ENCODE data around the gene TBC1D2B. TPM values are rescaled to one million over a fixed set of nuclear protein-coding genes. Genes with fewer than 3 reads are reported as not detected.

TBC1D2B gene
- total RNA-seq, 1 donor from 2014 or later: 58.1 TPM

DNA sequence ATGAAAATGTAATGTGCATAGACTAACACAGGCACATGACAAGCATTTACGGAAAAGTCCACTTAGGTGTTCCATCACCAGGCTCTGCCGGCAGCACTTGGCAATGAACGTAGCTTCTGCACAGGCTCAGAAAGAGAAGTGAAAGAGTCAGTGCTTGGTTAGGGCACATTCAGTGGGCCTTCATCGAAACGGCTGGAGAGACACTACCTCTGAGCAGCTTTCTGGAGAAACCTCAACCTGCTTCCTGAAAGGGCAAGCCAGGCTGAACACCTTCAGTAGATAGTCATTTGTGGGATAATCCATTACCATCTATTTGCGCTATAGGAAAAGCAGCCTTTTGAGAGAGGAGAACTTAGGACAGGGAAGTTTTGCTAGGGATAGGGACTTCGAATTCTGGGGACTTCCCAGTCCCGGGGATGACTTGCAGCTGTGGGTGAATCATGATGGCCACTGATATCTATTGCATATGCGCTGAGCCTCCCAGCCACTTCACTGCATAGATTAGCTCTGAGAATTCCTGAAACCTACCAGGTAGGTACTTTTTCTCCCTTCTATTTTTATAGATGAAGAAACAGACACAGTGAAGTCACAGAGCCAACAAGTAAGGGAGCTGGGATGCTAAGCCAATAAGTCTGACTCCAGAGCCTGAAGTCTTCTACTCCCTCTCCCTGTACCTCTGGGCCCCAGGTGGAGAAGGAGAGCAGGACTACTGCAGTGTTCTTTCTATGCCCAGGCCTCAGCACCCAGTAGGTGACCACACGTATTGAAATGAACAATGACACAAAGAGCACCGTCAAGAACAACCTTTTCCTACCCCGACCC, 10.7 kb upstream of the TBC1D2B start:
- H3K27ac Mint-ChIP-seq (ENCODE audit: unreplicated experiment): no peak overlapping the region
- TF ChIP-seq, protein P1, sequence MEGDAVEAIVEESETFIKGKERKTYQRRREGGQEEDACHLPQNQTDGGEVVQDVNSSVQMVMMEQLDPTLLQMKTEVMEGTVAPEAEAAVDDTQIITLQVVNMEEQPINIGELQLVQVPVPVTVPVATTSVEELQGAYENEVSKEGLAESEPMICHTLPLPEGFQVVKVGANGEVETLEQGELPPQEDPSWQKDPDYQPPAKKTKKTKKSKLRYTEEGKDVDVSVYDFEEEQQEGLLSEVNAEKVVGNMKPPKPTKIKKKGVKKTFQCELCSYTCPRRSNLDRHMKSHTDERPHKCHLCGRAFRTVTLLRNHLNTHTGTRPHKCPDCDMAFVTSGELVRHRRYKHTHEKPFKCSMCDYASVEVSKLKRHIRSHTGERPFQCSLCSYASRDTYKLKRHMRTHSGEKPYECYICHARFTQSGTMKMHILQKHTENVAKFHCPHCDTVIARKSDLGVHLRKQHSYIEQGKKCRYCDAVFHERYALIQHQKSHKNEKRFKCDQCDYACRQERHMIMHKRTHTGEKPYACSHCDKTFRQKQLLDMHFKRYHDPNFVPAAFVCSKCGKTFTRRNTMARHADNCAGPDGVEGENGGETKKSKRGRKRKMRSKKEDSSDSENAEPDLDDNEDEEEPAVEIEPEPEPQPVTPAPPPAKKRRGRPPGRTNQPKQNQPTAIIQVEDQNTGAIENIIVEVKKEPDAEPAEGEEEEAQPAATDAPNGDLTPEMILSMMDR (IDR thresholded peaks at IDR 0.05): no peak
- H3K9me3 Mint-ChIP-seq (ENCODE audit: low read depth): no peaks in the 10 kb centered on the region
- no peak for DNase-seq (ENCODE audit: low spot score)
- no peak overlapping the region for H3K4me3 Mint-ChIP-seq (ENCODE audit: unreplicated experiment)
- H3K4me1 Mint-ChIP-seq (ENCODE audit: low read depth): peaks cover 40% of the 10 kb centered on the region
- H3K36me3 Mint-ChIP-seq (ENCODE audit: low read depth): no peaks in the 10 kb centered on the region
- H3K27me3 Mint-ChIP-seq (ENCODE audit: low read depth): no peaks in the 10 kb centered on the region

DNA sequence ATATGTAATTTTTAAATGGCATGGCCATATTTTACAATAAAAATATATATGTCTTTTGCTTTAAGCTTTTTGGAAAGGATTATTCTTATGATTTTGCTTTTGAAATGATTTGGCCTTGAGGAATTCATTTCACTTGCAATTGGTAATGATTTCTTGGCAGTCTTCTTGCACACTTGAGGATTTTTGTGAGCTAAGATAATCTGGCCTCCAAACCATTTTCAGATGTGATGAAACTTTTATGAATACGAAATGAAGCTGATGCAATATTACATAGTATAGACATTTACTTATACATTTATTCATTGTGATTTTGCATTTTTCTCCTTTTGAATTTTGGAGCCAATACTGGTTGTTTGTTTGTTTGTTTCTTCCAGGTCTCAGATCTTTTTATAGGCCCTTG, 8.4 kb upstream of the TBC1D2B start:
- Mint-ChIP-seq H3K27ac (ENCODE audit: unreplicated experiment) (peak overlapping the region; percentile 80), H3K4me1 (ENCODE audit: low read depth) (peaks cover 23% of the 10 kb centered on the region)
- no peak for DNase-seq (ENCODE audit: low spot score)

DNA sequence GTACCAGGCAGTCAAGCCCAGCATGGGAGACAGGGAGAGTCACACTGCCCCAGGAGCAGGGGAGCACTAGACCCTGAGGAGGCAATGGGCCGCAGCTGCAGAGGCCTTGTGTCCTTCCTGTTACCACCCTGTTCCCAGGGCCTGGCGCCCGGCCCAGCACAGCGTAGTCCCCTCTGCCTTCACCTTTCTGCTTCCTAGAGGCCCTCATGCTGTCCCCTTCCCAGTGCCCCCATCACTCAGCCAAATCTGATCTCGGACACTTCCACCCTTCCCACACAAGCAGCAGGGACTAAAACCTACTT, 6.9 kb upstream of the TBC1D2B start:
- Mint-ChIP-seq H3K36me3 (ENCODE audit: low read depth) (no peaks in the 10 kb centered on the region), H3K9me3 (ENCODE audit: low read depth) (no peaks in the 10 kb centered on the region), H3K27me3 (ENCODE audit: low read depth) (no peaks in the 10 kb centered on the region), H3K27ac (ENCODE audit: unreplicated experiment) (no peak overlapping the region), H3K4me3 (ENCODE audit: unreplicated experiment) (no peak overlapping the region), H3K4me1 (ENCODE audit: low read depth) (peaks cover 17% of the 10 kb centered on the region)
- TF ChIP-seq, protein P1 (IDR thresholded peaks at IDR 0.05): no peak
- DNase-seq (ENCODE audit: low spot score): no peak

More for the DNA sequence above, 8.4 kb upstream of the TBC1D2B start:
- Mint-ChIP-seq H3K27me3 (ENCODE audit: low read depth) (no peaks in the 10 kb centered on the region), H3K9me3 (ENCODE audit: low read depth) (no peaks in the 10 kb centered on the region), H3K4me3 (ENCODE audit: unreplicated experiment) (no peak overlapping the region), H3K36me3 (ENCODE audit: low read depth) (no peaks in the 10 kb centered on the region)
- TF ChIP-seq, protein P1 (IDR thresholded peaks at IDR 0.05): no peak

DNA sequence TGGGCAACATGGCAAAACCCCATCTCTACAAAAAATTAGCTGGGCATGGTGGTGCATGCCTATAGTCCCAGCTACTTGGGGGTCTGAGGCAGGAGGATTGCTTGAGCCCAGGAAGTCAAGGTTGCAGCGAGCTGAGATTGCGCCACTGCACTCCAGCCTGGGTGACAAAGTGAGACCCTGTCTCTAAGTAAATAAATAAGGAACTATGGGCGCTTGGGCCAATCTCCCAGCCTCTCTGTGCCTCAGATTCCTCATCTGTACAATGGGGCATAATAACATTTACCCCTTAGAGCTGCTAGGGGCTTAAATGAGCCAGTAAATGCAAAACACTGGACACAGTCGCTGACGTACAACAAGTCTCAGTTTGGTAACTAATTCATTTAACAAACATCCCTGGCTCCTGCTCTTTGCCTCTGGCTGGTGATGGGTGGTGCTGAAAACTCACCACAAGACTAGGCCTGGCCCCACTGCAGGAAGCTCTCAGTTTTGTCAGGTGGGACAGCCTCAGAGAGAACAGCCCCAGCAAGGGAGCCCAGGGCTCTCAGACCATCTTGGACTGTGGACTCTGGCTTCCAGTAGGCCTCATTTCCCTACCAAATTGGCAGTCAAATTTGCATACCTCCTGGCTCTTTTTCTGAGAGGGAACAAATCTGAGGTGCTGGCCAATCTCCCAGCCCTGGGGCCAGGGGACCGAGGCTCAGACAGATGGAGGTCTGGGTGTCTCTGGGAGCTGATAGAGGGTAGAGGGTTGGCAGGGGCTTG, 6.4 kb upstream of the TBC1D2B start:
- Mint-ChIP-seq H3K4me1 (ENCODE audit: low read depth) (peaks cover 17% of the 10 kb centered on the region), H3K27me3 (ENCODE audit: low read depth) (no peaks in the 10 kb centered on the region), H3K27ac (ENCODE audit: unreplicated experiment) (no peak overlapping the region), H3K36me3 (ENCODE audit: low read depth) (no peaks in the 10 kb centered on the region), H3K9me3 (ENCODE audit: low read depth) (no peaks in the 10 kb centered on the region), H3K4me3 (ENCODE audit: unreplicated experiment) (no peak overlapping the region)
- TF ChIP-seq, protein P1 (IDR thresholded peaks at IDR 0.05): no peak
- DNase-seq (ENCODE audit: low spot score): no peak

DNA sequence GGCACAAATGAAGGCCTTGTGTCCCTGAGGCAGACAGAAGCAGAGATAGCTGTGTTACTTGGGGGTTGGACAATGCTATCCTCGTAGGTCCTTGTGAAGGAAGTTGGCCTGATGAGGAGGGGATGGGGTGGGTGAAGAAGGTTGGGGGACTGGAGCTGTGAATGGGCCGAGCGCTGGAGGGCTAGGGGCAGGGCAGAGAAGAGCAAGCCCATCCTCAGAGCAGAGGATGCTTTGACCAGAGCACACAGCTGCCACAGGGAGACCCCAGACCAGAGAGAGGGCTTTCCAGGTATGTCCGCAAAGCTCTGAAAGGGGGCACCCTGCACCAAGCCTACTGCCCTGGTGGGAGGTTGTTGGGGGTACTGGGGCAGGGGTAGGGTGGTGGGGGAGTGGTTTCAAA, 5.7 kb upstream of the TBC1D2B start:
- TF ChIP-seq, protein P1 (IDR thresholded peaks at IDR 0.05): no peak
- no peak overlapping the region for H3K4me3 Mint-ChIP-seq (ENCODE audit: unreplicated experiment)
- H3K9me3 Mint-ChIP-seq (ENCODE audit: low read depth): no peaks in the 10 kb centered on the region
- DNase-seq (ENCODE audit: low spot score): no peak
- H3K27me3 Mint-ChIP-seq (ENCODE audit: low read depth): no peaks in the 10 kb centered on the region
- H3K36me3 Mint-ChIP-seq (ENCODE audit: low read depth): no peaks in the 10 kb centered on the region
- H3K4me1 Mint-ChIP-seq (ENCODE audit: low read depth): peaks cover 17% of the 10 kb centered on the region
- H3K27ac Mint-ChIP-seq (ENCODE audit: unreplicated experiment): no peak overlapping the region
